Activated CD8-positive, alpha-beta T cell treated with anti-CD3 and anti-CD28 coated beads for 36 hours (primary cell): ENCODE results near the gene BTBD19. TPM values are rescaled to one million over a fixed set of nuclear protein-coding genes. Genes with fewer than 3 reads are reported as not detected.

Experiments used
- ATAC-seq: fragments of 200-7000 bp; cut with Tn5 transposase; one replicate; pipeline ENCODE4 v1.10.0; 2021; ENCODE audit warnings: mild to moderate bottlenecking, moderate library complexity
- CTCF ChIA-PET: fragments of 350-600 bp; sonication (Branson Sonifier 250); formaldehyde crosslinking; loops from one replicate; lab custom pipeline; 2021; ENCODE audit warnings: antibody characterized with exemption; lab: Charles Lee
- POLR2A ChIA-PET: fragments of 350-600 bp; sonication (Branson Sonifier 250); formaldehyde crosslinking; loops from one replicate; lab custom pipeline; 2021; ENCODE audit warnings: antibody characterized with exemption; lab: Charles Lee
- DNase-seq: peaks from one replicate; pipeline ENCODE4 v3.0.0-alpha.2; 2020
- H3K27ac Mint-ChIP-seq: one replicate; pipeline ENCODE4 v1.8.0; 2021; ENCODE audit warnings: mild to moderate bottlenecking, mixed read lengths
- H3K27me3 Mint-ChIP-seq: one replicate; pipeline ENCODE4 v1.8.0; 2021; ENCODE audit warnings: mixed read lengths
- H3K36me3 Mint-ChIP-seq: one replicate; pipeline ENCODE4 v1.8.0; 2021; ENCODE audit warnings: low read depth, mixed read lengths
- H3K4me1 Mint-ChIP-seq: one replicate; pipeline ENCODE4 v1.8.0; 2021; ENCODE audit warnings: low read depth, mixed read lengths
- H3K4me3 Mint-ChIP-seq: one replicate; pipeline ENCODE4 v1.8.0; 2021; ENCODE audit warnings: mild to moderate bottlenecking, moderate library complexity, mixed read lengths
- H3K9me3 Mint-ChIP-seq: one replicate; pipeline ENCODE4 v1.8.0; 2021; ENCODE audit warnings: mixed read lengths
- intact Hi-C: fragments of 100-400 bp; cut with micrococcal nuclease; formaldehyde crosslinking; loops from one replicate; pipeline ENCODE4 v1.10.0; 2022
- total RNA-seq, 2 experiments: library from RNA; stranded (reverse); gene quantifications; one replicate each; pipeline ENCODE4 v1.2.3, GENCODE V29; 2021
- TF ChIP-seq, protein P1 (sequence below): fragments of 200-600 bp; IDR thresholded peaks from one replicate; pipeline ENCODE4 v1.8.0; 2022; ENCODE audit warnings: antibody characterized with exemption, mild to moderate bottlenecking

Gene BTBD19
- total RNA-seq, 2 experiments from 2014 or later, result 4.8 to 5.6 TPM

DNA sequence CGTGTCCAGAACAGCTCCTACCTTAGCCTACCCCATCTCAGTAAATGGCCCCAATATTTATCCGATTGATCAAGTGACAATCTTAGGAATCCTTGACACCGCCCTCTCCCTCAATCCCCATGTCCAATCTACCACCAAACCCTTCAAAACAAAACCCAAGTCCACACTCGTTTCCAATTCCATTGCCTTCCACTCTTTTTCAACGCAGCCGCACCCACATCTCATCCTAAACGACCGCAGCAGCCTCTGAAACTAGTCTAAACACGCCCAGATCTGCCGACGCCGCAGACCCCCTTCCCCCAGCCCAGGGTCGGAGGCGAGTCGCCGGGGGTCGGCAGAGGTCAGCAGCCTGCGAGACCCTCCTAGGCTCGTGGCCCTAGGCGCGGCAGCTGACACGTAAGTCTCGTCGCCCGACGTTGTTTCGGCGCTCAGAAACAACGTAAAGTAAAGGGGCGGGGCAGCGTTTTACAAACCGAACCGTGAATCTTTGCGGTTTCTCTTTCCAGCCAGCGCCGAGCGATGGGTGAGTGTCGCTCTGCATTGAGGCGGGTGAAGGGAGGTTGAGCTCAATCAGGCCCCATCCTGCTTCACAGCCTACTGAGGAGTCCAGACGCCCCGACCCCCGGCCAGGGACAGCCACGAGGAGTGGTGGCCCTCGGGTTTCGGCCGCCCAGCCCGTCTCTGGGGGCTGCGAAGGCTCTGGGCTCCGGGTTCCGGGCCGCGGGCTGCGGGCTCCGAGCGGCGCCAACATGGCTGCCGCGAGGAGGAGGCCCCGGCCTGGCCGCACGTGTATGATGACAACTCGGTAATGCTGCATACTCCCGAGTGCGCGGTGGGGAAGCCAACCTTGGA lies 33.0 kb upstream of the BTBD19 start, which contains the start of gene RPS8:
TSS of gene RPS8 (plus strand) at position 463 of the 852 bp plus-strand sequence. CDS start at position 520, 57 bp downstream.
- Mint-ChIP-seq H3K9me3 (no peaks in the 10 kb centered on the region), H3K27ac (peak within 1 kb of the TSS; percentile 96)
- POLR2A ChIA-PET, result interaction anchor here (0.6 to 10.7 kb wide), 29 partner anchors 9 to 736 kb away, joined by 3 to 181 read pairs (median 8); partner anchors contain the start of genes BEST4, BTBD19, DYNLT4 and HECTD3

DNA sequence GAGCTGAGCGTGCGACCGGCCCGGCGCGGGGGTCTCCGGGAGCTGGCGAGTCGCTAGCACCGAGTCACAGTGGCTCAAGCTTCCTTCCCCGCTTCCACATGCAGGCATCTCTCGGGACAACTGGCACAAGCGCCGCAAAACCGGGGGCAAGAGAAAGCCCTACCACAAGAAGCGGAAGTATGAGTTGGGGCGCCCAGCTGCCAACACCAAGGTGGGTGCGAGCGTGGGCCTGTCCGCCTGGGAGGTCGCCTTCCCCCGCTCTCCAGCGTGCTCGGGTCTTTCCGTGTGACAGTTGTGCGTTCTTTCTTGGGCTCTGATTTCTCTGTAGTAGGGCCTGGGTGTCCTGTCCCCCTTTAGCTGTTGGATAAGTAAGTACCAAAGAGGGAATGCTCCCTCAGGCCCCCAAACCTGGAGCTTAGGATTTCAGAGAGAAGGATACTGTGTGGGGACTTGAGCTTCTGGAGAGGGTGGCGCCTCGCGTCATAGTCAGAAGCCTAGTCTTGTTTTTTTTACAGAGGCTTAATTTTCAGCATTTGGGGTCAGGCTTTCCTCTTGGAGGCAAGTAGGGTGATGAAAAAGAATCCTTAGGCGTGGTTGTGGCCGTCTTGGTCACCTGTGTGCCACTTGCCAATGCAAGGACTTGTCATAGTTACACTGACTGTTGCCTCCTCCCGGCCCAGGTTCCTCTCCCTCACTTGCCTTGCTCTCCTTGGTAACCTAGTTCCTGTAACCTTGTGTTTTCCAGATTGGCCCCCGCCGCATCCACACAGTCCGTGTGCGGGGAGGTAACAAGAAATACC lies 32.2 kb upstream of the BTBD19 start:
- Mint-ChIP-seq H3K36me3 (peaks cover 61% of the 10 kb centered on the region), H3K4me3 (peak overlapping the region; percentile 91), H3K9me3 (no peaks in the 10 kb centered on the region), H3K27ac (peak overlapping the region; percentile 96), H3K27me3 (no peaks in the 10 kb centered on the region), H3K4me1 (peaks cover 38% of the 10 kb centered on the region)
- peak; percentile 52 for DNase-seq
- peak; percentile 17 for ATAC-seq
- POLR2A ChIA-PET, result interaction anchor here (0.6 to 10.7 kb wide), 26 partner anchors 10 to 735 kb away, joined by 3 to 181 read pairs (median 8); partner anchors contain the start of genes BEST4, BTBD19, DYNLT4 and HECTD3
- TF ChIP-seq, protein P1, sequence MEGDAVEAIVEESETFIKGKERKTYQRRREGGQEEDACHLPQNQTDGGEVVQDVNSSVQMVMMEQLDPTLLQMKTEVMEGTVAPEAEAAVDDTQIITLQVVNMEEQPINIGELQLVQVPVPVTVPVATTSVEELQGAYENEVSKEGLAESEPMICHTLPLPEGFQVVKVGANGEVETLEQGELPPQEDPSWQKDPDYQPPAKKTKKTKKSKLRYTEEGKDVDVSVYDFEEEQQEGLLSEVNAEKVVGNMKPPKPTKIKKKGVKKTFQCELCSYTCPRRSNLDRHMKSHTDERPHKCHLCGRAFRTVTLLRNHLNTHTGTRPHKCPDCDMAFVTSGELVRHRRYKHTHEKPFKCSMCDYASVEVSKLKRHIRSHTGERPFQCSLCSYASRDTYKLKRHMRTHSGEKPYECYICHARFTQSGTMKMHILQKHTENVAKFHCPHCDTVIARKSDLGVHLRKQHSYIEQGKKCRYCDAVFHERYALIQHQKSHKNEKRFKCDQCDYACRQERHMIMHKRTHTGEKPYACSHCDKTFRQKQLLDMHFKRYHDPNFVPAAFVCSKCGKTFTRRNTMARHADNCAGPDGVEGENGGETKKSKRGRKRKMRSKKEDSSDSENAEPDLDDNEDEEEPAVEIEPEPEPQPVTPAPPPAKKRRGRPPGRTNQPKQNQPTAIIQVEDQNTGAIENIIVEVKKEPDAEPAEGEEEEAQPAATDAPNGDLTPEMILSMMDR, result no peak
- intact Hi-C loops, result loop anchor here (5.0 kb wide), 1 partner anchor 44 kb away; the partner anchor contains the start of gene RNU5D-1
- CTCF ChIA-PET, result interaction anchor here (0.7 to 3.0 kb wide), 9 partner anchors 9 to 128 kb away, joined by 3 to 28 read pairs (median 4); partner anchors contain the start of genes PLK3 and RNU5D-1

More for the DNA sequence above, 33.0 kb upstream of the BTBD19 start, which contains the start of gene RPS8:
- peak; percentile 79 for ATAC-seq
- DNase-seq, result peak; percentile 95
- peak within 1 kb of the TSS; percentile 91 for H3K4me3 Mint-ChIP-seq
- H3K27me3 Mint-ChIP-seq, result no peaks in the 10 kb centered on the region
- peaks cover 35% of the 10 kb centered on the region for H3K4me1 Mint-ChIP-seq
- H3K36me3 Mint-ChIP-seq, result peaks cover 52% of the 10 kb centered on the region
- CTCF ChIA-PET, result interaction anchor here (0.7 to 3.0 kb wide), 11 partner anchors 8 to 129 kb away, joined by 3 to 28 read pairs (median 4); partner anchors contain the start of genes PLK3 and RNU5D-1
- TF ChIP-seq, protein P1, result no peak
- intact Hi-C loops, result loop anchor here (5.0 kb wide), 1 partner anchor 43 kb away; the partner anchor contains the start of gene RNU5D-1

DNA sequence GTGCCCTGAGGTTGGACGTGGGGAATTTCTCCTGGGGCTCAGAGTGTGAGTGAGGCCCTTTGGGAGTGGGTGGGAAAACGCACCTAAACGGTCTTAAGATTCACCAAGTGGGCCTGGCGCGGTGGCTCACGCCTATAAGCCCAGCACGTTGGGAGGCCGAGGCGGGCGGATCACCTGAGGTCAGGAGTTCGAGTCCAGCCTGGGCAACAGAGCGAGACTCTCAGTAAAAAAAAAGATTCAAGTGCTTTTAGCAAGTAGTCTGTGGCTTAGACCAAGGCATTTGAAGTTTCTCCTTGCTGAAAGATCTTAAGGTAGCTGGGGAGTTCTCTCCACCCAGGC lies 31.6 kb upstream of the BTBD19 start:
- Mint-ChIP-seq H3K4me3 (peak overlapping the region; percentile 91), H3K36me3 (peaks cover 66% of the 10 kb centered on the region), H3K27ac (peak overlapping the region; percentile 96), H3K9me3 (no peaks in the 10 kb centered on the region), H3K27me3 (no peaks in the 10 kb centered on the region), H3K4me1 (peaks cover 39% of the 10 kb centered on the region)
- intact Hi-C loops, result loop anchor here (5.0 kb wide), 1 partner anchor 44 kb away; the partner anchor contains the start of gene RNU5D-1
- DNase-seq, result no peak
- TF ChIP-seq, protein P1, result no peak
- ATAC-seq, result no peak
- ChIA-PET POLR2A (interaction anchor here (0.9 to 10.7 kb wide), 14 partner anchors 10 to 234 kb away, joined by 3 to 181 read pairs (median 38); partner anchors contain the start of genes BEST4, BTBD19, DYNLT4 and HECTD3), CTCF (interaction anchor here (1.0 to 3.0 kb wide), 5 partner anchors 8 to 127 kb away, joined by 3 to 28 read pairs (median 7); partner anchors contain the start of gene RNU5D-1)

DNA sequence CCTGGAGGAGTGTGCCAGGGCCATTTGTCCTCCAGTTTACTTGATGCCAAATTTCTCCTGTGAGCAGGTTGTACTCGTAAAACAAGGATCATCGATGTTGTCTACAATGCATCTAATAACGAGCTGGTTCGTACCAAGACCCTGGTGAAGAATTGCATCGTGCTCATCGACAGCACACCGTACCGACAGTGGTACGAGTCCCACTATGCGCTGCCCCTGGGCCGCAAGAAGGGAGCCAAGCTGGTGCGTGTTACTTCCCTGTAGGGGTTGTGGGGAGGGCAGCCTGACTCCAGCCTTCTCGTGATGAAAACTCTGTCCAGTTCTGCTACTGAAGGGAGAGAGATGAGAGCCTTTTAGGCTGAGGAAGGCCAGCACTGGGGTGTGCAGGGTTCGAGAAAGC lies 30.8 kb upstream of the BTBD19 start:
- intact Hi-C loops, result loop anchor here (5.0 kb wide), 1 partner anchor 45 kb away; the partner anchor contains the start of gene RNU5D-1
- TF ChIP-seq, protein P1, result no peak
- peaks cover 73% of the 10 kb centered on the region for H3K36me3 Mint-ChIP-seq
- no peaks in the 10 kb centered on the region for H3K9me3 Mint-ChIP-seq
- no peaks in the 10 kb centered on the region for H3K27me3 Mint-ChIP-seq
- POLR2A ChIA-PET, result interaction anchor here (1.0 to 10.7 kb wide), 10 partner anchors 10 to 54 kb away, joined by 3 to 181 read pairs (median 89); partner anchors contain the start of genes BEST4, BTBD19, DYNLT4 and PLK3
- DNase-seq (no peak), ATAC-seq (no peak)
- CTCF ChIA-PET, result interaction anchor here (1.7 kb wide), 1 partner anchor 47 kb away, joined by 4 read pairs; the partner anchor contains the start of gene RNU5D-1
- peaks cover 42% of the 10 kb centered on the region for H3K4me1 Mint-ChIP-seq
- peak overlapping the region; percentile 96 for H3K27ac Mint-ChIP-seq
- peak overlapping the region; percentile 91 for H3K4me3 Mint-ChIP-seq
